ENCODE results near the gene IER3IP1.
"Not testable (repeated sequence)": the region's sequence is repeated elsewhere in the genome, so short reads cannot be mapped to it uniquely, and the experiment has no call there.

Gene IER3IP1

GRCh38 chr18:47175898-47176575, at the start of gene IER3IP1:
IER3IP1 (minus strand) TSS chr18:47176364; CDS start chr18:47176277, 87 bp downstream.
- peak; percentile 85 for DNase-seq

DNA sequence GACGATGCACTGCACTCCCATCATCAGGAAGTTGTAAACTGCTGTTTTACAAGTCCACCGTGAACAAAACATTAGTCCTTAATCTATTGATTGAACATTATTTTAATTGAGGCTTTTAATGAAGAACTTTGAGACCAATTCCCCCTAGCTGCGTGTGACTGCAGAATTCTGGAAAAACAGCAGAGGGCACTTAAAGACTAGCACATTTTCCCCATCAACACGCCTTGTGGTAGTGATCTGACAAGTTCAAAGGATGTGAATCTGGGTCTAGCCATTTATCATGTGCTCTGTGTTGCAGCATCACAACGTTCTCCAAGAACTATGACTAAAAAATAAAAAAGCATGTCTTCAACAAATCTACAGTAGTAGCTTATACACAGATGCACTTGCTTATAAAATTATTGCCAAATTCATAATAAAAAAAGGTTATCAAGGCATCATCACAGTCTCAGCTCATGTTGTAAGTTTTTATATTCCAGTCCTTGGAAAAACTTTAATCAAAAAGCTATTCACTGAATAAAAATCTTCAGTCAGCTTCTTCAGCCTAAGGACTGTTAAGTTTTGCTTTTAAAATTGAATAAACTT, 39.5 kb upstream of the IER3IP1 start:
- DNase-seq: peak; percentile 6

GRCh38 chr18:47209171-47209570, 33.0 kb upstream of the IER3IP1 start:
- no peak for DNase-seq

DNA sequence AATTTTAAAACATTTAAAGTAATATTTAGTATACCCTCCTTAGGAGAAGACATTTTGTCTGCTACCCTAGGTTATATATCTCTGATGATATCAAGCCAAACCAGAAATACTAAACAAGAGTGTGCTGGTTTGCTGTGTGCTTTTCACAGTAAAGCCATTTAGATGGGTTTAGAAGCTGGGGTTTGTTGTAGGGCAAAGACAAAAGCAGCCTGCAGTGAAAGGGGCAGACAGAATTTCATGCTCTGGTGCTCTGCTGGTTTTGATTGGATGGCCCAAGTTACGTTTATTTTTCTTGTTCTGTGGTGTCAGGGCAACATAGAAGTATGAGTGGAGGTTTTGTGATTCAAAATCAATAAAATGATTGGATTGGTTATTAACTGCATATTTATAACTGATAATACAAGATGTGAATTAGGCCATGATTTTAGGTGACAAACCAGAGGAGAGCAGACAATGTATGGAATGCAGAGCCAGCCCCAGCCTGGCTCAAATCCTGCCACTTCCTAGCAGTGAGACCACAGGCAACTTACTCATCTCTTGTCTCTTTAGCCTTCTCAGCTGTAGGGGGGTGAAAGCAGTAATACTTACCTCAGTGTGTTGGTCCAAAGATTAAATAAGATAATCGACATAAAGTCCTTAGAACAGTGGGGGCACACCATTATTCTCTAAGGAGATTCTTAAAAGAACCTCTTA, 30.9 kb upstream of the IER3IP1 start:
- DNase-seq: no peak

GRCh38 chr18:47204908-47205522, 28.9 kb upstream of the IER3IP1 start:
- peak; percentile 2 for DNase-seq

DNA sequence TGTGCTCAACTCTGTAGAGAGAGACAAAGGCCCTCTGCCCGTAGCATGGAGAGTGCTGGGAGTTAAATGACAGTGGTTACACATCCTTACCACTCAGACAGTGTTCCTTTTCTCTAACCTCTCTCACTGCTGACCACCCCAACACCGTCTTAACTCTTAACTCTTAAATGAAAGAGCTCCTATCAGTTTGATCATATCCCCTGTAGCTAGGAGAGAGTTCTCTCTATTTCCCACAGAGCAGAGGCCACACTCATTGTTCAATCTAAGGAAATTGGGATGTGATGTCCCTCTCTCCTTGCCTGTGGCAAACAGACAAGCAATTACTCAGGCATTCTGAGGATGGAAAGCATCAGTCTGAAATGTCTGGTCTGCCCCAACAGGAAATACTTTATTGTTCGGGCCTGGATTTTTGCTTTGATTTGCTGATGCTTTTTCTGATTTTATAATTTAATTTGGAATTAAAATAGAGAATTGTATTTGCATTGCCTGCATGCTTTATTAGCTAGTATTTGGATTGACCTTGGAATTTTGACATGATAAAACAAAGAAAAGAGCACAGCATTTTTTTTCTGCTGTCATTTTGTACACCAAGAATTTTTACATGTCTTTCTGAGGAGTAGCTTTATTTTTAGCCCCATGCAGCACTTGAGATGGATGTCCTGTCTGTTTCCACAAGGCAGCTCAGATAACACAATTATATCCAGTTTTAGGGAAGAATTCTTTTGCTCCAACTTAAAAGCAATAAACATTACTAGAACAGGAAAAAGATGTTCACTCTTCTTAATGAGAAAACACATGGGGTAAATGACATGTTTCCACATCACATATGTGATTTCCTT, 27.7 kb upstream of the IER3IP1 start:
- no peak for DNase-seq

DNA sequence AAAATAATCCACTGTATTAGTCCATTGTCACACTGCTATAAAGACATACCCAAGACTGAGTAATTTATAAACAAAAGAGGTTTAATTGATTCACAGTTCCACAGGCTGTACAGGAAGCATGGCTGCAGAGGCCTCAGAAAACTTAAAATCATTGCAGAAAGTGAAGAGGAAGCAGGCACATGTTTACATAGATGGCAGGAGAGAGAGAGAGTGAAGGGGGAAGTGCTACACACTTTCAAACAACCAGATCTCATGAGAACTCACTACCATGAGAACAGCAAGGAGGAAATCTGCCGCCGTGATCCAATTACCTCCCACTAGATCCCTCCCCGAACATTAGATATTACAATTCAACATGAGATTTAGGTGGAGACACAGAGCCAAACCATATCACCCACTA, 19.8 kb upstream of the IER3IP1 start:
- not testable (repeated sequence) for DNase-seq

GRCh38 chr18:47191961-47192360, 15.8 kb upstream of the IER3IP1 start:
- no peak for DNase-seq

- DNase-seq: no peak
Observed at GRCh38 chr18:47187721-47188120, 11.6 kb upstream of the IER3IP1 start.

GRCh38 chr18:47184419-47185050, 8.4 kb upstream of the IER3IP1 start:
- peak; percentile 56 for DNase-seq

DNA sequence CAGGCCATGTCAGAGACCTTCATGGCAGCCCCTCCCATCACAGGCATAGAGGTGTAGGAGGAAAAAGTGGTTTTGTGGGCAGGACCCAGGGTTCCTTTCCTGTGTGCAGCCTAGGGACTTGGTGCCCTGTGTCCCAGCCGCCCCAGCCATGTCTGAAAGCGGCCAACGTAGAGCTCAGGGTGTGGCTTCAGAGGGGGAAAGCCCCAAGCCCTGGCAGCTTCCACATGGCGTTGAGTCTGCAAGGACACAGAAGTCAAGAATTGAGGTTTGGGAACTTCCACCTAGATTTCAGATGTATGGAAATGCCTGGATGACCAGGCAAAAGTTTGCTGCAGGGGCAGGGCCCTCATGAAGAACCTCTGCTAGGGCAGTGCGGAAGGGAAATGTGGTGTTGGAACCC, 6.0 kb upstream of the IER3IP1 start:
- DNase-seq: not testable (repeated sequence)

GRCh38 chr18:47180765-47181164, 4.6 kb upstream of the IER3IP1 start:
- DNase-seq: no peak

- DNase-seq: peak; percentile 26
Observed at GRCh38 chr18:47179520-47179919, 3.4 kb upstream of the IER3IP1 start.

DNA sequence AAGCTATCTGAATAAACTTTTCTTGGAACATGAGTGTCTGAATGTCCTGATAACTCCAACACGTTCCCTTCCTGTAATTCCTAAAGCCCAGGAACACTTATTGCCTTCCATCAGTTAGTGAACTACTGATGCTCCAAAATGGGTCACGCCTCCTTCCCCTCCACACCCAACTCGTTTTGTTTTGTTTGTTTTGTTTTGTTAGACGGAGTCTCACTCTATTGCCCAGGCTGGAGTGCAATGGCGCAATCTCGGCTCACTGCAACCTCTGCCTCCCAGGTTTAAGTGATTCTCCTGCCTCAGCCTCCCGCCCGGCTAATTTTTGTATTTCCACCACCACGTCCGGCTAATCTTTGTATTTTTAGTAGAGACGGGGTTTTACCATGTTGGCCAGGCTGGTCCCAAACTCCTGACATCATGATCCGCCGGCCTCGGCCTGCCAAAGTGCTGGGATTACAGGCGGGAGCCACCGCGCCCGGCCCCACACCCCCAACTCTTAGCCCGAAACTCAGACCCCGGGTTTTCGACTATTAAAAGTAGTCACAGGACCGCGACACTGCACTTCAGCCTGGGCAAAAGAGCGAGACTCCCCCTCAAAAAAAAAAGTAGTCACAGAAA, 774 bp downstream of the IER3IP1 start:
- DNase-seq: no peak

GRCh38 chr18:47174545-47175116, 1.5 kb downstream of the IER3IP1 start:
- DNase-seq: no peak

- no peak for DNase-seq
Observed at GRCh38 chr18:47172476-47172875, 3.7 kb downstream of the IER3IP1 start.

DNA sequence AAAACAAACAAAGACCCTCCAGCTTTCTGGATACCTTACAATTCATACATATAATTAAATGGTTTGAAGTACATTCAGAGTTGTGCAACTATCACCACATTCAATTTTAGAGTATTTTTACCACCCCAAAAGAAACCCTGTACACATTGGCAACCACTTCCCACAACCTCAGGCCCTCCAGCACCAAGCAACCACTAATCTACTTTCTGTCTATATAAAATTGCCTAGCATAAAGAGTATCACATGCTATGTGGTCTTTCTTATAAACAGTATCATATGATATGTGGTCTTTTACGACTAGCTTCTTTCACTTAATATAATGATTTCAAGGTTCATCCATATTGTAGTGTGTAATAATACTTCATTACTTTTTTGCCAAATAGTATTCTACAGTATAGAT, 7.3 kb downstream of the IER3IP1 start:
- no peak for DNase-seq

- DNase-seq: no peak
Observed at GRCh38 chr18:47168509-47168908, 7.7 kb downstream of the IER3IP1 start.

DNA sequence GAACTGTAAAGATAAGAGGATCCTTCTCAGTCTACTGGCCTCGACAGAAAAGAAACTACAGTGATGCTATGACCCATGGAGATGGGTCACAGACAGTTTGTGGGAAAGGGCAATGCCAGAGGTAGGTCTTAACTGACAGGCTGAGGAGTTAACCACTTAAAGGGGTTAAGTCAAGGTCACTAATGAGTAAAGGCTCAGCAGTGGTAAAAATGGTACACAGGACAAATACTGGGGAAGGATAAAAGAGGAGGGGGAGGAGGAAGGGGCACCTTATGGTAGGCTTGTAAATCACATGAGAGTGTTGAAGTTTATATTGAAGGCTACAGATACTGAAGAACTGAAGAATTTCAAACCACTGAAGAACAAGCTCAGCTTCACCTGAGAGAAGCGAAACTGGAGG, 9.9 kb downstream of the IER3IP1 start:
- DNase-seq: no peak

DNA sequence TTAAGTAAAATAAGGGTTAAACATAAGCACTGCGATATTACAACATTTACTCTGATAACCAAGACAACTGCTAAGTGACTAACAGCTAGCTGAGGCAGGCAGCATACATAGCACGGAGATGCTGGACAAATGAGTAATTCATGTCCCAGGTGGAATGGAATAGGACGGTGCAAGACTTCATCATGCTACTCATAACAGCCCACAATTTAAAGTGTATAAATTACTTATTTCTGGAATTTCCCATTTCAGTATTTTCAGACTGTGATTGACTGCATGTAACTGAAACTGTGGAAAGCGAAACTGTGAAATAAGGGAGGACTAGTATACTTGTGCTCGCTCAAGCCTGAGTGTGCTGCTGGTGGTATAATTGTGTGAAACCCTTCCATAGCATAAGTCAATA, 12.9 kb downstream of the IER3IP1 start:
- DNase-seq: no peak

DNA sequence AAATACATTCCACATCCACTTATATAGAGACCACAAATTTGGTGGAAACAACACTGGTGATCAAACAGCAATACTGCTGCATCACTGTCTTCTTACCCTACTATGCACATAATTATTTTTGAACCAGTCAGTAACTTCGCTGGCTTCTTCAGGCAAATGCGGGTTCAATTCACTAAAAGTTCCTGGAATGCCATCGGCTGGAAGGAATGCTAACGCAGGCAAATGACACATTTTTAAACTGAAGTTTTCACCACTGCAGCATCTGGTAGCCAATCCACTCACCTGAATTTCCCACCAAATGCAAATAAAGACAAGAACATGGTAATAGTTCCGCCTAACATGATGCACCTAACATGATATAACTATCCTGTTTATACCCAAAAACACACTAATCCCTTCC, 15.9 kb downstream of the IER3IP1 start:
- DNase-seq: no peak

DNA sequence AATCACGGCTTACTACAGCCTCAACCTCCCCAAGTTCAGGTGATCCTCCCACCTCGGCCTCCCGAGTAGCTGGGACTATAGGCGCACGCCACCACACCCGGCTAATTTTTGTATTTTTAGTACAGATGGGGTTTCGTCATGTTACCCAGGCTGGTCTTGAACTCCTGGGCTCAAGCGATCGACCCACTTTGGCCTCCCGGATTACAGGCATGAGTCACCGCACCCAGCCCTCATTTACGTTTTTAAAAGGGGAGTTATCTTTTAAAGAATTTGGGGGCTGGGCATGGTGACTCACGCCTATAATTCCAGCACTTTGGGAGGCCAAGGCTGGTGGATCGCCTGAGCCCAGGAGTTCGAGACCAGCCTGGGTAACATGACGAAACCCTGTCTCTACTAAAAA, 17.8 kb downstream of the IER3IP1 start:
- DNase-seq: not testable (repeated sequence)

Data from NCI-H2171 (cell line).